ENCODE measurements around the gene STK36.

Gene STK36

GRCh38 chr2:218720048-218721041, 48.5 kb downstream of the STK36 start:
- DNase-seq = no peak

DNA sequence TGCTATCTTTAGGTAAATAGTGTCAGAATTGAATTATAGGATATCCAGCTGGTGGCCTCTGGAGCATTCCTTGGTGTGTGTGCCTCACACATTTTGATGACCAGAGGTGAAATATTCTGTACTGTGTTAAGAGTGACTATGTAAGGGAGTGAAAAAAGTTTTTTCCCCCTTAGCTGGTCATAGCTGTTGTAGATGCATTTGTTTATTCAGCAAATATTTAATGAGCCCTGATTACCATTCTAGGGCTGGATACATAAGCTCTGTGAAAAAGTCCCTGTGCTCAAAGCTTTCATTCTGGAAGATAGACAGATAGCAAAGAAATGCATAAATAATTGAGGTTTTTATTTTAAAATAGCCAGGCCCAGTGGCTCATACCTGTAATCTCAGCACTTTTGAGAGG, 49.6 kb downstream of the STK36 start:
- no peak for DNase-seq

DNA sequence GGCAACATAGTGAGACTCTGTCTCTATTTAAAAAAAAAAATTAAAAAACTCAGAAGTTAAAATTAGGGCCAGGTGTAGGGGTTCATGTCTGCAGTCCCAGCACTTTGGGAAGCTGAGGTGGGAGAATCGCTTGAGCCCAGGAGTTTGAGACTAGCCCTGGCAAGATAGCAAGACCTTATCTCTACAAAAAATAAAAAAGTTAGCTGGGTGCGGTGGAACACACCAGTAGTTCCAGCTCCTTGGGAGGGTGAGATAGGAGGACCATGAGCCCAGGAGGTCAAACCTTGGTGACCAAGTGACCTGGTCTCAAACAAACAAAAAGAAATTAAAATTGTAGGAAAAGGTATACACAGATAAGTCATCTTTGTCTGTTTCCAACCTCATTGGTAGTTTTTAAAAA, 50.0 kb downstream of the STK36 start:
- DNase-seq = no peak

- DNase-seq = no peak
These were observed 50.5 kb downstream of the STK36 start for GRCh38 chr2:218722419-218722818.

GRCh38 chr2:218722876-218723785, 51.2 kb downstream of the STK36 start:
- DNase-seq = no peak

DNA sequence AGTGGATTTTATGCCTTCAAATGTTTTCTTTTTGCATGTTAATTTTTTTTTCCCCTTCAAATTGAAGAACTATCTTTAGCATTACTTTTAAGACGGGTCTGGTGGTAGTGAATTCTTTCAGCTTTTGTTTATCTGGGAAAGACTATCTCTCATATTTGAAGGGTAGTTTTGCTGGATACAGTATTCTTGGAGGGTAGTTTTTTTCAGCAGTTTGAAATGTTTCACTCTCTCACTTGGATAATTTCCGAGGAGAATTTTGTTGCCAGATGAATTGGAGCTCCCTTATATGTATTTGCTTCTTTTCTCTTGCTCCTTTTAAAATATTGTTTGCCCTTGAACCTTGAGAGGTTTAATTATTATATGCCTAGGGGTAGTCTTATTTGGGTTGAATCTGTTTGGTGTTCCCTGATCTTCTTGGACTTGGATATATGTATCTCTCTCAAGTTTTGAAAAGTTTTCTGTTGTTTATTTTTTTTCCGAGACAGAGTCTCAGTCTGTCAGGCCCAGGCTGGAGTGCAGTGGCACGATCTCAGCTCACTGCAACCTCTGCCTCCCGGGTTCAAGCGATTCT, 54.2 kb downstream of the STK36 start:
- DNase-seq = no peak

DNA sequence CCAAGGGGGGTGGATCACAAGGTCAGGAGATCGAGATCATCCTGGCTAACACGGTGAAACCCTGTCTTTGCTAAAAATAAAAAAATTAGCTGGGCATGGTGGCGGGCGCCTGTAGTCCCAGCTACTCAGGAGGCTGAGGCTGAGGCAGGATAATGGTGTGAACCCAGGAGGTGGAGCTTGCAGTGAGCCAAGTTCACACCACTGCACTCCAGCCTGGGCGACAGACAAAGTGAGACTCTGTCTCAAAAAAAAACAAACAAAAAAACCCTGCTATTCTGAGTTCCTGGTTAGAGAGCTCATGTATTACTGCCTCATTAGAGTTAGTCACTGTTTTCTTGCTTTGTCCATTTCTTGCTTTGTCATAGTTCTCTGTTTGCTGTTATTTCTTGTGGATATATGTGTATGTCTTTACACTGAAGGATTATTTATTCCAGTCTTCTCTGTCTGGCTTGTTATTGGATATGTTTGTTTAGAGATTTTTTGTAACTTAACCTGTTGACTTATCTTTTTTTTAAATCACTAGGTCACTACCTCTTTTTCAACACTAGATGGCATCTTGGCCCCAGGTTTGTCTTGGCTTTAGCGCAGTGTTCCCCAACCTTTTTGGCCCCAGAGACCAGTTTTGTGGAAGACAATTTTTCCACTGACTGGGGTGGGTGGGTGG, 55.7 kb downstream of the STK36 start:
- no peak for DNase-seq

DNA sequence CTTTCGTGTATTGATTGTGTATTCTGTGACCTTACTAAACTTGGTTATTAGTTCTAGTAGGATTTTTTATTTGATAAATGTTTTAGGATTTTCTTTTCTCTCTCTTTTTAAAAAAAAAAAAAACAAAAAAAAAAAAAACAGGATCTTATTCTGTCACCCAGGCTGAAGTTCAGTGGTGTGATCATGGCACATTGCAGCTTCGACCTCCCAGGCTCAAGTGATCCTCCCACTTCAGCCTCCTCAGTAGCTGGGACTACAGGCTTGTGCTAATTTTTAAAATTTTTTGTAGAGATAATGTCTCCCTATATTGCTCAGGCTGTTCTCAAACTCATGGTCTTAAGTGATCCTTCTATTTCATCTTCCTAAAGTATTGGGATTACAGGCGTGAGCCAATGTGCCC, 57.8 kb downstream of the STK36 start:
- no peak for DNase-seq

GRCh38 chr2:218732052-218732760, 60.3 kb downstream of the STK36 start:
- DNase-seq = no peak

GRCh38 chr2:218732761-218733158, 60.9 kb downstream of the STK36 start:
- no peak for DNase-seq

- DNase-seq = no peak
These were observed 61.5 kb downstream of the STK36 start for GRCh38 chr2:218733171-218734021.

GRCh38 chr2:218734190-218734975, 62.5 kb downstream of the STK36 start:
- DNase-seq = no peak

GRCh38 chr2:218736531-218736930, 64.6 kb downstream of the STK36 start:
- no peak for DNase-seq

- no peak for DNase-seq
These were observed 71.2 kb downstream of the STK36 start for GRCh38 chr2:218743068-218743467.

- DNase-seq = no peak
These were observed 72.7 kb downstream of the STK36 start for GRCh38 chr2:218744615-218745014.

- no peak for DNase-seq
These were observed 73.3 kb downstream of the STK36 start for GRCh38 chr2:218745160-218745558.

DNA sequence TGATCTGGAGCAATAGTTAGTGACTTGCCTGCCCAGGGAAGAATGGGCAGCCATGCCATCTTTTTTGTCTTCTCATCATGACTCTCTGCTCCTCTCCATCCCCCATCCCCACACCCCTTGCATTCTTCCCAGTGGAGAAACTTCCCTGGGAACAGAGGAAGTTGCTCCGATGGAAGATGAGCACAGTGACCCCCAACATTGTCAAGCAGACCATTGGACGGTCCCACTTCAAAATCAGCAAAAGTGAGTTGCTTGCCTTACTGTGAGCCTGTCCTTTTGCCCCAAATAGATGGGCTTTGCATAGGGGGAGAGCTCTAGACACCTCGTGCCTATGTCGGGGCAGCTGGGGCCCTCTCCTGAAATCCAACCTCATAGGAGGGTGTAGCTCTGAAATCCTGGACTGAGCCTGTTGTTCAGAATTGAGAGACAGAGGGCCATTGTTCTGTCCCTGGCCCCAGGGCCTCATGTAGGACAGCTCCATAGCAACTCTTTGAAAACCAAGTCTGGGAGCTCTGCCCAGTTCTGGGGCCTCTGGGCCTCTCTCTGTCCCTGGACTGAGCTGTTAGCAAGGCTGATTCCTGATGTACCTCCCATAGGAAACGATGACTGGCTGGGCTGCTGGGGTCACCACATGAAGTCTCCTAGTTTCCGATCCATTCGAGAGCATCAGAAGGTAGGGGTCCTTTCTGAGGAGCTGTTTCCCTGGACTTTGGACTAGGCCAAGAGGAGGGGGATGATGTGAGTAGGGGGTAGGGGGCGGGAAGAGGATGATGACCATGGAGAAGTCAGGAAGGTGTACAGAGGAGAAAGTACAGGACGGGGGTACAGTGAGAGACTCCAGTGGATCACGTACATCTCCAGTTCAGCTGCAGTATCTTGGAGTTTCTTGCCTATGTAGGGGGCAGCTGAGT, 73.9 kb downstream of the STK36 start:
- no peak for DNase-seq

DNA sequence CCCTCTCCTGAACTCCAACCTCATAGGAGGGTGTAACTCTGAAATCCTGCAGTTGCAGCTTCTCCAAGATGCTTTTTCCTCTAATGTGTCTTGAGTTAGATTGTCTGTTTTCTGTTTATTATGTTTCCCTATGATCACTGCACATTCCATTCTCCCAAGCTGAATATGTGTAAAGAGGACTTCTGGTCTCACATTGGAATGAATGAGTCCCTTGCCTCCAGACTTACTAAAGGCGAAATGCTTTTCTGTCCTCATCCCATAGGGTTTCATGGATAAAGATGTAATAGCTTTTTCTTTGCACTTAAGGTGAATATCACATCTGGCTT, 74.5 kb downstream of the STK36 start:
- no peak for DNase-seq

GRCh38 chr2:218746960-218747359, 75.1 kb downstream of the STK36 start:
- no peak for DNase-seq

Measured in NCI-H526 treated with DMSO at 0.1 percent for 48 hours (cell line).